HL-60 (cell line): ENCODE results near the gene SPDYC.

Experiments
- DNase-seq, 2 experiments: peaks; one replicate each; pipeline ENCODE4 v3.0.0-alpha.2; 2010 to 2020; ENCODE audit warnings: low read depth in 1 of 2, low spot score in 1 of 2
- H3K27ac ChIP-seq: fragments of 250-450 bp; sonication (Bioruptor Pico); replicated peaks from 2 replicates; pipeline ENCODE4 v1.5.1; 2020; ENCODE audit warnings: mild to moderate bottlenecking, moderate library complexity
- H3K27me3 ChIP-seq: fragments of 250-450 bp; sonication (Bioruptor Pico); 2 replicates; pipeline ENCODE4 v1.5.1; 2021; ENCODE audit warnings: mild to moderate bottlenecking, moderate library complexity; ENCODE audit not compliant: insufficient read depth, poor library complexity, severe bottlenecking
- H3K4me3 ChIP-seq: replicated peaks from 2 replicates; pipeline ENCODE4 v1.5.1; 2011; ENCODE audit warnings: mild to moderate bottlenecking, control low read depth, low read length; ENCODE audit not compliant: insufficient read depth
- GABPA ChIP-seq: IDR thresholded peaks from 2 replicates; pipeline ENCODE4 v1.6.1; 2012; ENCODE audit warnings: low read depth
- POLR2AphosphoS5 ChIP-seq: IDR thresholded peaks from 2 replicates; pipeline ENCODE4 v1.6.1; 2012; ENCODE audit warnings: low read depth
- SPI1 ChIP-seq: IDR thresholded peaks from 2 replicates; pipeline ENCODE4 v1.6.1; 2012; ENCODE audit warnings: low read depth, mild to moderate bottlenecking, borderline replicate concordance
- TF ChIP-seq, protein P1 (sequence below): IDR thresholded peaks from one replicate; pipeline ENCODE4 v1.5.1; 2011; ENCODE audit warnings: low read length, control low read depth, inconsistent platforms; ENCODE audit not compliant: insufficient read depth
- TF ChIP-seq, protein P2 (sequence below): IDR thresholded peaks from 2 replicates; pipeline ENCODE4 v1.6.1; 2012; ENCODE audit warnings: low read depth; ENCODE audit not compliant: insufficient replicate concordance

The SPDYC gene

DNA sequence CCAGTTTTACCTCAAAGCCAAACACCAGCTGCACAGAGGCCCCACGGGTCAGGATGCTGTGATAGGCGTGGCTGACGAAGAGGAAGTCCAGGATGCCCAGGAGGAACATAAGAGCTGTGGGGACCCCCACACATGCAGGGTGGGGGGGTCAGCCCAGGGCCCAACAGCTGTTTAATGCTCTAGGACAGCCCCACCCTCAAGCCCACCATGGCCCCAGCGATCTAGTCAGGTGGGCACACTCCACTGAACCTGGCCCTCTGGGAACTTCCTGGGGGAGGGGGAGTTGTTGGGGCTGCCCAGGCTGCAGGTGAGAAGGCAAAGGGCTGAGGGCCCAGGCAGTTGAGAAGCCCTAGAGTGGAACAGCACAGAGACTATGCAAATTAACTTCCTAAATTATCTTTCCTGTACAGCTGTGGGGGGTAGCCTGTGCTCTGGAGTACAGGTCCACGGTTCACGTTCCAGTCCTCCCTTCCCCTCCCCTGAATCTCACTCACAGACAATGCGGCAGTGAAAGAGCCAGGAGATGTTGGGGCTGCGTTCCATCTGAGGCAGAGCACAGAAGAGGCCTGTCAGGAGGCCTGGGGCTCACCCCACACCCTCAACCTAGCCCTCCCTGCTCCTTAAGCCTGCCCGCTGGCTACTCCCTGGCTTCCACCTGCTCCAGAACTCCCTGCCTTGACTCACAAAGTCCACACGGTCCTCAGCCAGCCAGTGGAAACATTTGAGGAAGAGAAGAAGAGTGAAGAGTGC, 37.6 kb upstream of the SPDYC start:
- DNase-seq = no peak

DNA sequence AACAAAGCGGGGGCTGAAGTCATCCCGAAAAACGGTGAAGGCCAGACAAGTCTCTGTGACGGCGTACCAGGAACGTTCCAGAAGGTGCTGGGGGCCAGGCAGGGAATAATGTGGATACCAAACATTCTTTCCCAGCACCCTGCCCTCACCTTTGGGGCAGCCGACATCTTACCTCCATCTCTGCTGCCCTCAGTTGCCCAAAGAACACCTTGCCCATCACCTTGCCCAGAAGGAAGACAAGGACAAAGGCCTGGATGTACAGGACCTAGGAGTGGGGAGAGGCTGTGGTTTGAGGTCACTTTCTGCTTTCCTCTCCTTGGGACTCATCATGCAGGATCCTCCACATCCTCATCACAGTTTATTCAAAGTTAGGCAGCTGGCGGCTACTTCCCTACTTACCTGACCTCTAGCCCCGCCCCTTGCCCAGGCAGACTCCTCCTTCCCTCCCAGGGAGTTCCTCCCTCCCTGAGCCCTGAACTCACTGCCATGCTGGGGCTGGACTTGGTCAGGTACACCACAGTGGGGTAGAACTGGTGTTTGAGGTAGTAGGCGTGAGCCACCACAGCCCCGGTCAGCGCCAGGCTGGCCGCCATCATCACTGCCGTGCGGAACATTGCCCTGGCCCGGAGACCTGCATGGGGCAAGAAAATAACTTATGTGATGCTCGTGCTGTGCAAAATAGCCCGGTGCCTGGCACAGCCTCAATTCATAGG, 36.9 kb upstream of the SPDYC start:
- no peak; the same call in 1 of the 2 replicates for TF ChIP-seq POLR2AphosphoS5
- peak; percentile 76 for TF ChIP-seq SPI1
- Histone ChIP-seq H3K27ac (peak overlapping the region; percentile 99), H3K4me3 (peak overlapping the region; percentile 97), H3K27me3 (no peaks in the 10 kb centered on the region)
- peak; percentile 83 to 91 for DNase-seq

More for the DNA sequence above, 37.6 kb upstream of the SPDYC start:
- Histone ChIP-seq H3K27me3 (no peaks in the 10 kb centered on the region), H3K4me3 (no peak overlapping the region), H3K27ac (peak overlapping the region; percentile 23; the same call in 1 of the 2 replicates)
- TF ChIP-seq POLR2AphosphoS5 = no peak
- TF ChIP-seq SPI1 = 0 out of 2 replicates have a peak, but pooled peaks have one; percentile 2

DNA sequence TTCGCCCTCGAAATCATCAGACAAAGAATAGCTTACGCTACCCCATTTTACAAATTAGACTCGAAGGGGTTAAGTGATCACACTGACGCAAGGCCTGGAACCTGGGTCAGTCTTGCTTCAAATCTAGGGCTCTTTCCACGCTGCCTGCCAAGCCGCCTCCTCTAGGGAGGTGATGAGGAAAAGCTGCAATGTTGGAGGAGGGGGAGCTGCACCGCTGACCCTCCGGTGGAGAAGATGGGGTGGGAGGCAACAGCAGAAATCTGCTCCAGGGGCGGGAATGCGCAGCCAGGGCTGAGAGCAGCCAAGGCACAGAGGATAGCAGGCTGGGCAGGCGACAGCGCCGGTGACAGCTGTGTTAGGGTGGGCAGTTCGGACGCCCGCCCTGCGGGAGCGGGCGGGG, 36.3 kb upstream of the SPDYC start:
- Histone ChIP-seq H3K4me3 (peak overlapping the region; percentile 97), H3K27ac (peak overlapping the region; percentile 99), H3K27me3 (no peaks in the 10 kb centered on the region)
- TF ChIP-seq, protein P1, sequence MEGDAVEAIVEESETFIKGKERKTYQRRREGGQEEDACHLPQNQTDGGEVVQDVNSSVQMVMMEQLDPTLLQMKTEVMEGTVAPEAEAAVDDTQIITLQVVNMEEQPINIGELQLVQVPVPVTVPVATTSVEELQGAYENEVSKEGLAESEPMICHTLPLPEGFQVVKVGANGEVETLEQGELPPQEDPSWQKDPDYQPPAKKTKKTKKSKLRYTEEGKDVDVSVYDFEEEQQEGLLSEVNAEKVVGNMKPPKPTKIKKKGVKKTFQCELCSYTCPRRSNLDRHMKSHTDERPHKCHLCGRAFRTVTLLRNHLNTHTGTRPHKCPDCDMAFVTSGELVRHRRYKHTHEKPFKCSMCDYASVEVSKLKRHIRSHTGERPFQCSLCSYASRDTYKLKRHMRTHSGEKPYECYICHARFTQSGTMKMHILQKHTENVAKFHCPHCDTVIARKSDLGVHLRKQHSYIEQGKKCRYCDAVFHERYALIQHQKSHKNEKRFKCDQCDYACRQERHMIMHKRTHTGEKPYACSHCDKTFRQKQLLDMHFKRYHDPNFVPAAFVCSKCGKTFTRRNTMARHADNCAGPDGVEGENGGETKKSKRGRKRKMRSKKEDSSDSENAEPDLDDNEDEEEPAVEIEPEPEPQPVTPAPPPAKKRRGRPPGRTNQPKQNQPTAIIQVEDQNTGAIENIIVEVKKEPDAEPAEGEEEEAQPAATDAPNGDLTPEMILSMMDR = no peak
- TF ChIP-seq SPI1 = no peak
- TF ChIP-seq, protein P2, sequence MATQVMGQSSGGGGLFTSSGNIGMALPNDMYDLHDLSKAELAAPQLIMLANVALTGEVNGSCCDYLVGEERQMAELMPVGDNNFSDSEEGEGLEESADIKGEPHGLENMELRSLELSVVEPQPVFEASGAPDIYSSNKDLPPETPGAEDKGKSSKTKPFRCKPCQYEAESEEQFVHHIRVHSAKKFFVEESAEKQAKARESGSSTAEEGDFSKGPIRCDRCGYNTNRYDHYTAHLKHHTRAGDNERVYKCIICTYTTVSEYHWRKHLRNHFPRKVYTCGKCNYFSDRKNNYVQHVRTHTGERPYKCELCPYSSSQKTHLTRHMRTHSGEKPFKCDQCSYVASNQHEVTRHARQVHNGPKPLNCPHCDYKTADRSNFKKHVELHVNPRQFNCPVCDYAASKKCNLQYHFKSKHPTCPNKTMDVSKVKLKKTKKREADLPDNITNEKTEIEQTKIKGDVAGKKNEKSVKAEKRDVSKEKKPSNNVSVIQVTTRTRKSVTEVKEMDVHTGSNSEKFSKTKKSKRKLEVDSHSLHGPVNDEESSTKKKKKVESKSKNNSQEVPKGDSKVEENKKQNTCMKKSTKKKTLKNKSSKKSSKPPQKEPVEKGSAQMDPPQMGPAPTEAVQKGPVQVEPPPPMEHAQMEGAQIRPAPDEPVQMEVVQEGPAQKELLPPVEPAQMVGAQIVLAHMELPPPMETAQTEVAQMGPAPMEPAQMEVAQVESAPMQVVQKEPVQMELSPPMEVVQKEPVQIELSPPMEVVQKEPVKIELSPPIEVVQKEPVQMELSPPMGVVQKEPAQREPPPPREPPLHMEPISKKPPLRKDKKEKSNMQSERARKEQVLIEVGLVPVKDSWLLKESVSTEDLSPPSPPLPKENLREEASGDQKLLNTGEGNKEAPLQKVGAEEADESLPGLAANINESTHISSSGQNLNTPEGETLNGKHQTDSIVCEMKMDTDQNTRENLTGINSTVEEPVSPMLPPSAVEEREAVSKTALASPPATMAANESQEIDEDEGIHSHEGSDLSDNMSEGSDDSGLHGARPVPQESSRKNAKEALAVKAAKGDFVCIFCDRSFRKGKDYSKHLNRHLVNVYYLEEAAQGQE = no peak
- TF ChIP-seq POLR2AphosphoS5 = no peak
- no peak for TF ChIP-seq GABPA
- no peak for DNase-seq

DNA sequence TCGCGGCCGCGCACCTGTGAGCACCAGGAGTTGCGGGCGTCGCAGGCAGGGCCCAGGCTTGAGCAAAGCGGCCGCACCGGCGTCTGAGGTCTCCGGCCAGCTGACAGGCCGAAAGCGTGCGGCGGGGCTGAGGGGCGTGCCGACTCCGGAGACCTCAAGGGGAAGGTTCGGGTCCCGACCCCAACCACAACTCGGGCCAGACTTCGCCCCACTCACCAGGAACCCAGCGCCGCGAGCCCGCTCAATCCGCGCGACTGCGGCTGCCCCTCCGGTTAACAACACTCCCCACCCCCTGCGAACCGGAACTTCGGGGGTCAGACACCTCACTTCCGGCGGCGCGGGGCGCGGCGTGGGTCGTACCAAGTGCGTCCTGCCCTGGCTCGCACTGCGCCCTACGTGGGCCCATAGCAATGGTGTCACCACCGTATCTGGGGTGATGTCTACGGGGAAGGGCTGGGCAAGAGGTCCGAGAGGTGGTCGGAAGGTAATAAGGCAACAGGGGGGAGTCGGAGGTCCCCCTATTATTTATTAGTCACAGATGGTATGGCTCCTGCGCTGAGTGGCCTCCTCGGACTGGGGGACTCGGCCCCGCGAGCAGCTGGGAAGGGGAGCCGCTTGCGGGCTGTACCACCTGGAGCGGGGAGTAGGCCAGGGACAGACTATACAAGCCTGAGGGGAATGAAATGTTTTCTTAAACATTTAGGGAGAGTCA, 35.6 kb upstream of the SPDYC start, which contains the start of gene SYVN1:
SYVN1 (minus strand) TSS at position 280 of the 712 bp plus-strand sequence. CDS start 918 bp downstream, outside the sequence.
- TF ChIP-seq GABPA (peak; percentile 90), POLR2AphosphoS5 (peak; percentile 76; the same call in 1 of the 2 replicates), SPI1 (no peak)
- TF ChIP-seq, protein P1 = no peak
- TF ChIP-seq, protein P2 = no peak
- peak within 1 kb of the TSS; percentile 99 for H3K27ac ChIP-seq
- DNase-seq = peak; percentile 89 to 90
- no peaks in the 10 kb centered on the region for H3K27me3 ChIP-seq
- peak within 1 kb of the TSS; percentile 97 for H3K4me3 ChIP-seq
